B cell (primary cell): ENCODE measurements around the gene TTF2. TPM values are rescaled to one million over a fixed set of nuclear protein-coding genes. Genes with fewer than 3 reads are reported as not detected.

Source experiments
- ATAC-seq: fragments of 200-7000 bp; cut with Tn5 transposase; one replicate; pipeline ENCODE4 v1.10.0; 2021; ENCODE audit warnings: low read depth, mild to moderate bottlenecking, moderate number of reproducible peaks, moderate library complexity
- CTCF ChIA-PET: fragments of 350-600 bp; sonication (Branson Sonifier 250); formaldehyde crosslinking; loops from one replicate; lab custom pipeline; 2021; ENCODE audit warnings: antibody characterized with exemption, inconsistent platforms; lab: Charles Lee
- POLR2A ChIA-PET: fragments of 350-600 bp; sonication (Branson Sonifier 250); formaldehyde crosslinking; loops from one replicate; lab custom pipeline; 2021; ENCODE audit warnings: antibody characterized with exemption; lab: Charles Lee
- DNase-seq: peaks from one replicate; pipeline ENCODE4 v3.0.0; 2013
- H2AFZ ChIP-seq: 2 replicates; pipeline ENCODE4 v1.6.1; 2012; ENCODE audit warnings: mild to moderate bottlenecking, low read depth, low read length; ENCODE audit not compliant: insufficient read depth, poor library complexity, severe bottlenecking
- H3K27ac ChIP-seq, 2 donors: 1 replicate in 1 of 2; 2 replicates in 1 of 2; pipeline ENCODE4 v1.5.1; 2012 to 2013; ENCODE audit warnings: low read length in 2 of 2, mild to moderate bottlenecking in 2 of 2, moderate library complexity in 1 of 2
- H3K27me3 ChIP-seq, 4 experiments: fragments of 200-600 bp in 1 of 4; sonication (generic) in 1 of 4; replicated peaks in 1 of 4; 1 replicate in 2 of 4; 2 replicates in 2 of 4; pipeline versions ENCODE4 v1.6.1 to v1.7.0; 2013 to 2016; ENCODE audit warnings: low read length in 3 of 4, mild to moderate bottlenecking in 2 of 4, mixed read lengths in 1 of 4, moderate library complexity in 1 of 4; ENCODE audit not compliant: insufficient read depth in 4 of 4, control insufficient read depth in 3 of 4; ENCODE audit errors: control extremely low read depth in 1 of 4
- H3K36me3 ChIP-seq, 2 experiments: replicated peaks in 1 of 2; 1 replicate in 1 of 2; 2 replicates in 1 of 2; pipeline versions ENCODE4 v1.6.1 to v1.7.1; 2013; ENCODE audit warnings: low read length in 1 of 2; ENCODE audit not compliant: insufficient read depth in 2 of 2, control insufficient read depth in 1 of 2; ENCODE audit errors: control extremely low read depth in 1 of 2, extremely low read depth in 1 of 2
- H3K4me1 ChIP-seq, 2 donors: fragments of 200-600 bp in 1 of 2; sonication (generic) in 1 of 2; 1 replicate in 1 of 2; 2 replicates in 1 of 2; pipeline versions ENCODE4 v1.5.1 to v1.6.1; 2013 to 2017; ENCODE audit warnings: low read length in 2 of 2; ENCODE audit not compliant: control insufficient read depth in 2 of 2, insufficient read depth in 2 of 2
- H3K4me2 ChIP-seq: replicated peaks from 2 replicates; pipeline ENCODE3; 2012; ENCODE audit warnings: mild to moderate bottlenecking, low read depth, low read length; ENCODE audit not compliant: poor library complexity, severe bottlenecking
- H3K4me3 ChIP-seq, 5 experiments: fragments of 200-600 bp in 1 of 5; sonication (generic) in 1 of 5; 1 replicate in 3 of 5; 2 replicates in 2 of 5; pipeline versions ENCODE4 v1.5.1 to v1.7.0; 2011 to 2016; ENCODE audit warnings: low read length in 4 of 5, mild to moderate bottlenecking in 4 of 5, low read depth in 2 of 5, control low read depth in 1 of 5, moderate library complexity in 1 of 5; ENCODE audit not compliant: insufficient read depth in 1 of 5; ENCODE audit errors: control extremely low read depth in 1 of 5, extremely low read depth in 1 of 5
- H3K79me2 ChIP-seq: fragments of 200-600 bp; sonication (generic); one replicate; pipeline ENCODE4 v1.6.0; 2016; ENCODE audit warnings: low read length; ENCODE audit not compliant: control insufficient read depth, insufficient read depth
- H3K9ac ChIP-seq: fragments of 200-600 bp; sonication (generic); 2 replicates; pipeline ENCODE4 v1.6.1; 2017; ENCODE audit warnings: mild to moderate bottlenecking, low read length, moderate library complexity
- H3K9me3 ChIP-seq, 3 donors: one replicate each; pipeline versions ENCODE4 v1.6.1 to v1.7.1; 2013; ENCODE audit warnings: low read length in 2 of 3; ENCODE audit not compliant: control insufficient read depth in 2 of 3, insufficient read depth in 1 of 3; ENCODE audit errors: control extremely low read depth in 1 of 3
- H4K20me1 ChIP-seq: 2 replicates; pipeline ENCODE4 v1.6.0; 2012; ENCODE audit warnings: mild to moderate bottlenecking, low read length; ENCODE audit not compliant: insufficient read depth, control insufficient read depth, poor library complexity, severe bottlenecking
- H3K27ac Mint-ChIP-seq: one replicate; pipeline ENCODE4 v1.8.0; 2021; ENCODE audit warnings: mixed read lengths
- H3K27me3 Mint-ChIP-seq: one replicate; pipeline ENCODE4 v1.8.0; 2021; ENCODE audit warnings: mixed read lengths
- H3K4me1 Mint-ChIP-seq: one replicate; pipeline ENCODE4 v1.8.0; 2021; ENCODE audit warnings: mixed read lengths
- H3K4me3 Mint-ChIP-seq: one replicate; pipeline ENCODE4 v1.8.0; 2021; ENCODE audit warnings: mixed read lengths
- H3K9me3 Mint-ChIP-seq: one replicate; pipeline ENCODE4 v1.8.0; 2022; ENCODE audit warnings: mixed read lengths; ENCODE audit not compliant: insufficient read depth
- EZH2 ChIP-seq: IDR thresholded peaks from 2 replicates; pipeline ENCODE4 v1.6.1; 2012; ENCODE audit warnings: borderline replicate concordance, low read depth, mild to moderate bottlenecking, moderate library complexity, low read length; ENCODE audit not compliant: insufficient read depth, poor library complexity, severe bottlenecking
- WGBS: methylation state at CpG from one replicate; pipeline ENCODE4 v1.1.5; 2013; ENCODE audit warnings: missing lambda C conversion rate; ENCODE audit not compliant: insufficient coverage; 5-methylcytosine and 5-hydroxymethylcytosine counted together
- intact Hi-C: fragments of 100-400 bp; cut with micrococcal nuclease; formaldehyde crosslinking; loops from one replicate; pipeline ENCODE4 v1.10.0; 2022
- polyA plus RNA-seq: library from polyadenylated mRNA; depleted of rRNA; stranded (reverse); fragments of >200 nt; gene quantifications from 2 replicates; pipeline ENCODE4 v1.2.3, GENCODE V29; 2012
- total RNA-seq, 2 donors: library from RNA; stranded (reverse); fragments of 120-200 nt in 1 of 2; gene quantifications; 1 replicate in 1 of 2; 2 replicates in 1 of 2; pipeline versions ENCODE4 v1.2.3 to v1.2.4, GENCODE V29; 2013 to 2022
- TF ChIP-seq, protein P1 (sequence below): fragments of 200-600 bp; IDR thresholded peaks from one replicate; pipeline ENCODE4 v1.8.0; 2022; ENCODE audit warnings: antibody characterized with exemption, mild to moderate bottlenecking

TTF2 gene
- total and polyA plus RNA-seq, 2 donors (not counting 1 experiment from before 2014, with no cell fraction given), result 11.3 to 28.9 TPM

DNA sequence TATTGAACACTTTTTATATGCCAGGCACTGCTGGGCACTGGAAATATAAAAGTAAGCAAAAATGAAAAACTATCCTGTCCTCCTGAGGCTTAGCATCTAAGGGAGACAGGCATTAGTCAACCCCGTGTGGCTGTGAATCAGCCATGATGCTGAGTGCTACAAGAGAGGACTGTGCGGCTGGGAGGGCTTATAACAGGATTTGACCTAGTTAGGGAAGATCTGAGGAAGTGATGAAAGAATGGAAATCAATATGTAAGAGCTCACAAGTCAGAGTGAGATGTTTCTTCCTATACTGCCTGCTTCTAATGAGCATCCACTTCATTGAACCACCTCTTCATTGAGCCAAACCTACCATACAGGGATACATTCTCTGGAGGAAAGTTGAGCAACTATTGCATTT, 46.4 kb downstream of the TTF2 start:
- ATAC-seq, result no peak
- no peaks in the 10 kb centered on the region for H3K79me2 ChIP-seq
- no peaks in the 10 kb centered on the region for H3K9me3 Mint-ChIP-seq
- no peak for DNase-seq
- H3K4me3 Mint-ChIP-seq, result no peak overlapping the region
- peaks cover 0 to 6% of the 10 kb centered on the region in 2 experiments for H3K36me3 ChIP-seq
- H3K4me1 ChIP-seq, result no peaks in the 10 kb centered on the region
- no peaks in the 10 kb centered on the region for H4K20me1 ChIP-seq
- no CpG with 5 or more reads among the region's 2 CpGs for WGBS
- H3K27me3 ChIP-seq, result no peaks in the 10 kb centered on the region
- POLR2A ChIA-PET, result no interaction called here
- no peak overlapping the region for H3K27ac Mint-ChIP-seq
- H2AFZ ChIP-seq, result no peak overlapping the region
- no peak overlapping the region for H3K4me3 ChIP-seq
- intact Hi-C loops, result no loop called here
- H3K27ac ChIP-seq, result no peak overlapping the region
- H3K4me2 ChIP-seq, result no peak overlapping the region
- TF ChIP-seq, protein P1, sequence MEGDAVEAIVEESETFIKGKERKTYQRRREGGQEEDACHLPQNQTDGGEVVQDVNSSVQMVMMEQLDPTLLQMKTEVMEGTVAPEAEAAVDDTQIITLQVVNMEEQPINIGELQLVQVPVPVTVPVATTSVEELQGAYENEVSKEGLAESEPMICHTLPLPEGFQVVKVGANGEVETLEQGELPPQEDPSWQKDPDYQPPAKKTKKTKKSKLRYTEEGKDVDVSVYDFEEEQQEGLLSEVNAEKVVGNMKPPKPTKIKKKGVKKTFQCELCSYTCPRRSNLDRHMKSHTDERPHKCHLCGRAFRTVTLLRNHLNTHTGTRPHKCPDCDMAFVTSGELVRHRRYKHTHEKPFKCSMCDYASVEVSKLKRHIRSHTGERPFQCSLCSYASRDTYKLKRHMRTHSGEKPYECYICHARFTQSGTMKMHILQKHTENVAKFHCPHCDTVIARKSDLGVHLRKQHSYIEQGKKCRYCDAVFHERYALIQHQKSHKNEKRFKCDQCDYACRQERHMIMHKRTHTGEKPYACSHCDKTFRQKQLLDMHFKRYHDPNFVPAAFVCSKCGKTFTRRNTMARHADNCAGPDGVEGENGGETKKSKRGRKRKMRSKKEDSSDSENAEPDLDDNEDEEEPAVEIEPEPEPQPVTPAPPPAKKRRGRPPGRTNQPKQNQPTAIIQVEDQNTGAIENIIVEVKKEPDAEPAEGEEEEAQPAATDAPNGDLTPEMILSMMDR, result no peak
- no peak for TF ChIP-seq EZH2
- H3K9ac ChIP-seq, result no peak overlapping the region
- no peaks in the 10 kb centered on the region for H3K27me3 Mint-ChIP-seq
- CTCF ChIA-PET, result no interaction called here
- no peaks in the 10 kb centered on the region for H3K4me1 Mint-ChIP-seq
- no peaks in the 10 kb centered on the region for H3K9me3 ChIP-seq

DNA sequence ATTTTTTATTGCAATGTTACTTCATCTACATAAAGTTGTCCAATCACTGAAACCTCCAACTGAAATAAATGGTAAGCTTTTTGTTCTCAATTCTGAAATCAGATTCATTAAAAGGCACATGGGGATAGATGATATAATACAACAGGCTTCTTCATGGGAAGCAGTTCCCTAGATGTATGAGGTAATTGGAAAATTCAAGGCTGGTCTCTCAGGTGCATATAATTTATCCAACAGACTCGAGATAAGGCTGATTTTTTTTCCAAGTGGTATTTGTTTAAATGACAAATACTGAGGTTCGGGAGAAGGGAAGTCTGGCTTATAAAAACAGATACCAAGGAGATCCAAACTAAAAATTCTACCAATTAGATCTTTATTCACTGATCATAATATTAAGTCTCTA, 47.2 kb downstream of the TTF2 start:
- Mint-ChIP-seq H3K4me3 (no peak overlapping the region), H3K27ac (no peak overlapping the region), H3K9me3 (no peaks in the 10 kb centered on the region), H3K27me3 (no peaks in the 10 kb centered on the region), H3K4me1 (no peaks in the 10 kb centered on the region)
- no peaks in the 10 kb centered on the region for H3K4me1 ChIP-seq
- no peaks in the 10 kb centered on the region for H3K36me3 ChIP-seq
- no peaks in the 10 kb centered on the region for H4K20me1 ChIP-seq
- WGBS, result no CpG with 5 or more reads among the region's 2 CpGs
- DNase-seq (no peak), ATAC-seq (no peak)
- intact Hi-C loops, result no loop called here
- ChIA-PET POLR2A (no interaction called here), CTCF (no interaction called here)
- H3K4me2 ChIP-seq, result no peak overlapping the region
- no peaks in the 10 kb centered on the region for H3K9me3 ChIP-seq
- TF ChIP-seq, protein P1, result no peak
- no peak for TF ChIP-seq EZH2
- no peak overlapping the region for H3K27ac ChIP-seq
- no peak overlapping the region for H2AFZ ChIP-seq
- no peak overlapping the region for H3K9ac ChIP-seq
- H3K27me3 ChIP-seq, result no peaks in the 10 kb centered on the region
- H3K4me3 ChIP-seq, result no peak overlapping the region
- no peaks in the 10 kb centered on the region for H3K79me2 ChIP-seq
